ENCODE data around the gene MRPL38. TPM values are rescaled to one million over a fixed set of nuclear protein-coding genes. Genes with fewer than 3 reads are reported as not detected.
A peak's percentile ranks its signal among the peaks of the same experiment; 100 is the strongest.
"Not testable (repeated sequence)": the region's sequence is repeated elsewhere in the genome, so short reads cannot be mapped to it uniquely, and the experiment has no call there.

The MRPL38 gene
- polyA plus RNA-seq, 12 donors, result 44.7 to 117 (median 54.7) TPM; not detected in 1

DNA sequence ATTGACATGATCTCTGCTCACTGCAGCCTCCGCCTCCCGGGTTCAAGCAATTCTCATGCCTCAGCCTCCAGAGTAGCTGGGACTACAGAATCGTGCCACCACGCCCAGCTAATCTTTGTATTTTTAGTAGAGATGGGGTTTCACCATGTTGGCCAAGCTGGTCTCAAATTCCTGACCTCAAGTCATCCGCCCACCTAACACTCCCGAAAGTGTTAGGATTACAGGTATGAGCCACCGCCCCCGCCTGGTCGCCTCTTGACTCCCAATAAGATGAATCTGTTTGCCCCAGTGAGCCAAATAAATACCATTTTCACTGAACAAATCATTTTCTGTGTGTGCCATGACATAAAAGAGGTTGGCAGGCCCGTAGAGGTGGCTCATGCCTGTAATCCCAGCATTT is 45.3 kb downstream of the MRPL38 start:
- not testable (repeated sequence) for DNase-seq

DNA sequence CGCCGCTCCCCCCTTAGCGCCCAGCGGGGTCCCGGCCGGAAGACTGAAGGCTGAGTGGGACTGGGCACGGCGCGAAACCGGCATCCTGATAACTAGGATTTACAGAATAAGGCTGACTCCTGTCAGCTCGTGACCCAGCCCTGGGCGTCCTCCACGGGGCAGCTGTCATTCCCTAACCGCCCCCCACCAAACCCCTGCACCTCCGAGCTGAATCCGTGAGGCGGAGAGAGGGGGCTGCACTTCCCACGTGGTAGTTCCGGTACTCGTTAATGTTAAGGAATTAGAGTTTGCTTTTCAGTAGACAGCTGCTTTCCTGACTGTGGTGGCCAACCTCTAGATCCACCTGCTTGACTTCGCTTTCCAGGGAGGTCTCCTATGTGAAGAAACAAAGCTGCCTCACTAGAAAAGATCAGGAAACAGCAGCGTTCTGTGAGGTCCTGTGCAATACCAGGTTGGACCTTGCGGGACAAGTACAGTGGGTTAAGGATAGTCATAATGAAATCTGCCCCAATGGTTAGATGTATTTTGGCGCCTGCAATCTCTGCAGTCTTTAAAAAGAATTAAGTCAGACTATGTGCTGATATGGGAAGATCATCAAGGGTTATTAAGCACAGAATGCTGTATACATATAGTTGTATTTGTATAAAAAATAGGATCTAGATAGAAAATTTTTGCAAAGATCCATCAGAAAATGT is 48.5 kb downstream of the MRPL38 start:
- no peak for DNase-seq

DNA sequence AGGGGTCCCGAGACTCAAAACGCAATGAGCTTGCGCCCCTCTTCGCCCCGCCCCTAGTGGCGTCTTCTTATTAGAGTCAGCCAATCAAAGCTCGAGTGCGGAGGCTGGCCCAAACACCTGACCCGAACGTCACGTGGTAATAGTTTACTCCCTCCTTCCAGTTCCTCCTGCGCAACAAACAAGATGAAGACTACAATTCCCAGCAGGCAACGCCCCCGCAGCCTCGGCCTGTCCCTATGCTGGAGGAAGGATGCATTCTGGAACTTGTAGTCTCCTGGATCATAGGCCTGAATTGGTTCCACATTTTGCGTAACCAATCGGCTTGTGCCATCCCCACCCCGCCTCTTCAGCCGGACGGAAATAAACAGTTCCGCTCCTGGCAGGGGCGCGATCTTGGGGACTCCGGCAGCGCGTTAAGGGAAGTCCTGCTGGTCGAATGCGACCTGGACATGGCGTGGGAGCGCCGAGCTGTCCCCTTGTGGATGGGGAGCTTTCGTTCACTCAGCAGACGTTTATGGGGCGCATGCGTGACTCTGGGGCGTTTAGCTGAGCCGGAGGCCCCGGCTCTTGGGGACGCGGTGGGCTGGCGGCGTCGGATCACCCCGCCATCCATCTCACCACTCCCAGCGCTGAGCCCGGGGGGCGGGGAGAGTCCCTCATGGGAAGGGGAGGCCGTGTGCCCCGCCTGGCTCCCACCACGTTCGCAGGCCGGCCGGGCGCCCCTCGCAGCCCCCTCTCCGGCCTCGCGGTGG is 49.2 kb downstream of the MRPL38 start, which contains the start of gene WBP2:
TSS of gene WBP2 (minus strand) at position 26 of the 752 bp plus-strand sequence. CDS start 38 bp downstream, outside the sequence.
- DNase-seq, result peak; percentile 100

DNA sequence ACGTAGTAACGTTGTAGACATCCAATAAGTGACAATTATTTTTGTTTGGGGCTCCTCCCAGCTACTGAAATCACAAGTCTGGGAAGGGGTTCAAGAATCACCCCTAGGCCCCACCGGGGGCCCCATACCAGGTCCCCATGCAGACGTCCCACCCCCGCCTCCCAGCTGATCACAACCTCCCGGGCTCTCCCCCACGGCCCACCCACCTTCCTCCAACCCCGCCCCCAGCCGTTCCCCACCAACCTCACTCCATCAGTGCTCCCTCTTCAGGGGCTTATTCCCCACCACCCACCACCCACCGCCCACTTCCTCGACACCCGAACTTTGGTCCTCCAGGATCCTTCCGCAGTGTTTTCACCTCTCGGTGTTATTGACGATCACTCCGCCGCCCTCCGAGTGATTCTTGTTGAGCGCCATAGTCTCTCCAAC is 49.8 kb downstream of the MRPL38 start:
- DNase-seq, result no peak

DNA sequence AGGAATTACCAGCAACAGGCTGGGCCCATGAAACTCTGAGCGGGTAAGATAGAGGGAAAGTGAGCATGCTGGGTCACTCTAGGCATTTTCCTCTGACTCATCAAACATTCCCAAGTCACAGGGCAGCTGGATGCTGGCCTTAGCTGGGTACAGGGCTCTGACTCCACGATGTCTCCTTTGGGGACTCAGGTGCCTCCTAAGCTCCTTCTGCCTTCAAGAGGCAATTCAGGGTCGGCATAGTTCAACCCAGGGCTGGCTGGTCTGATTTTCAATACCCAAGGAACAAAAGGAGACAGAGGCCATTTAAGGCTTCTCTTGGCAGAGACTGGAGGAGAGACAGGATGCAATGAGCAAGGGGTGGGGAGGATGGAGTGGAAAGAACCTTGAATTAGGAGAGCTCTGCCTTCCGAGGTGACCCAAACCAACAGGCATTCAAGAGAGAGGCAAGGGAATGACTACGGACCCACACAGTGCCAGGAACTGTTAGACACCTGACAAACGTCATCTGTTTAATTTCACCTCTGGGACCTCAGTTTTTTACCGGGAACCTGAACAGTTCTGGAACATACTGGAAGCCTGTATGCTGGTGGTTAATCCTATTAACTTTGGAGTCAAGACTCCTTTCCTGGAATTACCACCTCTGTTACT is 50.5 kb downstream of the MRPL38 start:
- no peak for DNase-seq

DNA sequence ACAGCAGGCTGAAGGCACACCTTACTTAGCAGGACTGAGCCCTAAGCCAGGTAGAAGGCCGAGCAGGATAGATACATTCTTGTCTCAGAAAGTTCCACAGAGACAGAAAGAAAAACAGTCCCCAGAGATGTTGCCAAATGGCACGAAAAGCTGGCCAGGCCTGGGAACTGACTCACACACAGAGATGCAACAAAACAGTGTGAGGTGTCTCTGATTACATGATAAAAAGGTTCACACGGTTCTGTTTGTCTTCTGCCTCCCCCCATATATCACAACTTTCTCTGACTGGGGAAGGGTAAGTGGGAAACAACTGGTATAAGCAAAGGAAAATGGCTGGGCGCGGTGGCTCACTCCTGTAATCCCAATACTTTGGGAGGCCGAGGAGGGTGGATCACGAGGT is 51.3 kb downstream of the MRPL38 start:
- no peak for DNase-seq

DNA sequence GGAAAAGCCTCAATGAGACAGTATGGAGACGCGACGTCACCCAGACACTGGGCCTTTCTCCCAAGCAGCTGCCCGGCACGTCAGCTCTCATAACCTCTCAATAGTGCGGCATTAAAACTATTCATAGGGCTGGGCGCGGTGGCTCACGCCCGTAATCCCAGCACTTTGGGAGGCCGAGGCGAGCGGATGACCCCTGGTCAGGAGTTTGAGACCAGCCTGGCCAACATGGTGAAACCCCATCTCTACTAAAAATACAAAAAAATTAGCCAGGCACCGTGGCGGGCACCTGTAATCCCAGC is 53.0 kb downstream of the MRPL38 start:
- not testable (repeated sequence) for DNase-seq

DNA sequence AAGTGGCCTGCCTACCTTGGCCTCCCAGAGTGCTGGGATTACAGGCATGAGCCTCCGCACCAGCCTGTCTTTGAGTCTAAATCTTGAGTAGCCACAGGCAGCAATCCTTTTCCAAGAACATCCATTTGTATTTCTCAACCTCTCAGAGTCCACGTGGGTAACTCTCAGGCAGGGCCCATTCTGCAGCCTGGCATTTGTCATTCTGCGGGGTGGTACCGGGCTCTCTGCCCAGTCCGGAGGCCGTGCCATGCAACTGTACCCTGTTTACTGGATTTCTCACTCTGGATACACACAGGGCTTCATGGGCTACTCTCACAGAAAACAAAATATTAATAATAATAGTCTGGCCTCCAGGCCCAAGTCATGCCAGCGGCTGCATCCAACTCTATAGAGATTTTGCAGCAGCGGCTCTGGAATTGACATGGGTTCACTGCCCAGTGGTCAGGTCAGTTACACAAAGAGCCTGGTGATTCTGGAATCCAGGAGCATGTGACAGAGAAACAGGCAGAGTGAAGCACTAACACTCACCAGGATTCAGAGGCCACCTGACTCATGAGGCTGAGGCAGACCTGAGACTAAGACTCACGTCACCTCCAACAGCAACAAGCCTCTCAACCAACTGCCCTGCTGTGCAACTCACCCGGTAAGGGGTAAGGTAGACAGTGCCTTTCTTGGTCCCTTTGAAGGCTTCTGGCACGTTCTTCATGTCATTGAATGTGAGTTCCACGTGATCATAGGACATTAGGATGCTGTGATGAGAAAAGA is 53.6 kb downstream of the MRPL38 start:
- DNase-seq, result no peak

DNA sequence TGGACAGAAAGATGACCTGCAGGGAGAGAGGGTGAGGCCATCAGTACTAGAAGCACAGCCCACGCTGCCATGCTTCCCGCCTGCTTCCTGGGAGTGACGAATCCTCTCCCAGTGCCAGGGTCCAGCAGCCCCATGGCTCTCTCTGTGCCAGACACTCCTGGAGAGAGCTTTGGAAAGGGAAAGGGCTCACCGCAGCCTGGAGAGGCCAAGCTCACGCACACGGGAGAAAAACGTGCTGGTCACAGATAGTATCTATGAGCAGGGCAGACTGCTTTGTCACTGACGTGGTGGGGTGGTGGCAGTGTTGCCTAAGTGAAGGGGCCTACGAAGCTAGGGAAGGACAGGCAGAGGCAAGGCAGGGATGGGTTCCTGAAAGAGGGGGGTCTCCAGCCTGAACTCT is 55.0 kb downstream of the MRPL38 start:
- no peak for DNase-seq

DNA sequence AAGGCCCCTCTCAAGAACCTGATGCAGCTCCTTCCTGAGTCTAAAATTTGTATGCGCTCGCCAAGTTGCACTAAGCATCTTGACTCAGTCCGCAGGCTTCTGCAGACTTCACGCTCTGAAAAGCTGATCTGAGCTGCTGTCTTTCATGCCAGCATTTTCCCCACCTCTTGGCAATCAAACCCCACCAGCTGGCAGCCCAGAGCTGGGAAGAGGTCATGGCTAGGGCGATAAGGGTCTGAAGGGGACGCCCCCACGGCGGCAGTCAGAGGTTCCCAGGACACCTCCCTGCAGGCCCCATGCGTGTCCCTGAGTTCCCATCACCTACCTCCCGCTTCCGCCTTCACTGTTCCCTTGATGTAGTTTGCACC is 55.4 kb downstream of the MRPL38 start:
- no peak for DNase-seq

Other genes starting within 250 kb of the MRPL38 start
- 10 to 100 TPM in 11 of 12 donors, not detected in 1; 12.3 to 36.8 (median 16.4) TPM for gene RECQL5, start 237.7 kb downstream of the MRPL38 start, polyA plus RNA-seq (ENCODE audit: insufficient read length in 12 of 12)
- gene SAP30BP, start 237.5 kb downstream of the MRPL38 start, polyA plus RNA-seq (ENCODE audit: insufficient read length in 12 of 12), result 100 to 1,000 TPM in 1 of 12 donors, 10 to 100 TPM in 10, not detected in 1; 66.0 to 125 (median 72.9) TPM
- 10 to 100 TPM in 3 of 12 donors, 1 to 10 TPM in 8, not detected in 1; 3.3 to 55.7 (median 5.9) TPM for gene ITGB4, start 183.4 kb downstream of the MRPL38 start, polyA plus RNA-seq (ENCODE audit: insufficient read length in 12 of 12)
- 10 to 100 TPM in 11 of 12 donors, not detected in 1; 15.1 to 26.5 (median 21.0) TPM for gene GALK1, start 139.7 kb downstream of the MRPL38 start, polyA plus RNA-seq (ENCODE audit: insufficient read length in 12 of 12)
- gene UNK, start 120.1 kb downstream of the MRPL38 start, polyA plus RNA-seq (ENCODE audit: insufficient read length in 12 of 12), result 10 to 100 TPM in 11 of 12 donors, not detected in 1; 20.5 to 42.4 (median 26.6) TPM
- 10 to 100 TPM in 2 of 12 donors, 1 to 10 TPM in 9, not detected in 1; 3.1 to 14.7 (median 3.9) TPM for gene UNC13D, start 60.5 kb downstream of the MRPL38 start, polyA plus RNA-seq (ENCODE audit: insufficient read length in 12 of 12)
- gene WBP2, start 49.5 kb downstream of the MRPL38 start, polyA plus RNA-seq (ENCODE audit: insufficient read length in 12 of 12), result 100 to 1,000 TPM in 1 of 12 donors, 10 to 100 TPM in 10, not detected in 1; 43.3 to 104 (median 48.5) TPM
- 10 to 100 TPM in 11 of 12 donors, not detected in 1; 15.8 to 46.4 (median 21.5) TPM for gene TRIM47, start 26.3 kb downstream of the MRPL38 start, polyA plus RNA-seq (ENCODE audit: insufficient read length in 12 of 12)
- 10 to 100 TPM in 11 of 12 donors, not detected in 1; 11.9 to 19.8 (median 13.9) TPM for gene TRIM65, start 7.9 kb downstream of the MRPL38 start, polyA plus RNA-seq (ENCODE audit: insufficient read length in 12 of 12)
- 10 to 100 TPM in 2 of 12 donors, 1 to 10 TPM in 9, not detected in 1; 3.5 to 15.9 (median 6.5) TPM for gene FBF1, start 36.2 kb upstream of the MRPL38 start, polyA plus RNA-seq (ENCODE audit: insufficient read length in 12 of 12)
- 10 to 100 TPM in 11 of 12 donors, not detected in 1; 16.8 to 23.3 (median 20.8) TPM for gene ACOX1, start 74.3 kb upstream of the MRPL38 start, polyA plus RNA-seq (ENCODE audit: insufficient read length in 12 of 12)
- gene TEN1, start 74.4 kb upstream of the MRPL38 start, polyA plus RNA-seq (ENCODE audit: insufficient read length in 12 of 12), result 10 to 100 TPM in 9 of 12 donors, 1 to 10 TPM in 2, not detected in 1; 8.5 to 21.1 (median 13.1) TPM
- gene CDK3, start 96.0 kb upstream of the MRPL38 start, polyA plus RNA-seq (ENCODE audit: insufficient read length in 12 of 12), result 10 to 100 TPM in 2 of 12 donors, 1 to 10 TPM in 8, not detected in 2; 3.5 to 16.6 (median 6.9) TPM
- 10 to 100 TPM in 3 of 12 donors, 1 to 10 TPM in 1, under 1 TPM in 6, not detected in 2; 0.12 to 47.8 (median 0.44) TPM for gene EVPL, start 122.4 kb upstream of the MRPL38 start, polyA plus RNA-seq (ENCODE audit: insufficient read length in 12 of 12)
- 100 to 1,000 TPM in 1 of 12 donors, 10 to 100 TPM in 10, not detected in 1; 69.3 to 244 (median 80.1) TPM for gene SRP68, start 167.6 kb upstream of the MRPL38 start, polyA plus RNA-seq (ENCODE audit: insufficient read length in 12 of 12)
- gene GALR2, start 169.9 kb upstream of the MRPL38 start, polyA plus RNA-seq (ENCODE audit: insufficient read length in 12 of 12), result not detected
- 1 to 10 TPM in 9 of 12 donors, under 1 TPM in 1, not detected in 2; 0.45 to 8.0 (median 5.1) TPM for gene ZACN, start 174.3 kb upstream of the MRPL38 start, polyA plus RNA-seq (ENCODE audit: insufficient read length in 12 of 12)
- gene EXOC7, start 198.9 kb upstream of the MRPL38 start, polyA plus RNA-seq (ENCODE audit: insufficient read length in 12 of 12), result 100 to 1,000 TPM in 3 of 12 donors, 10 to 100 TPM in 9; 56.3 to 120 (median 90.6) TPM
- gene FOXJ1, start 236.4 kb upstream of the MRPL38 start, polyA plus RNA-seq (ENCODE audit: insufficient read length in 12 of 12), result under 1 TPM in 5 of 12 donors, not detected in 7; 0.08 to 0.45 (median 0.12) TPM